HepG2 (cell line): ENCODE measurements around the gene SYS1. TPM values are rescaled to one million over a fixed set of nuclear protein-coding genes. Genes with fewer than 3 reads are reported as not detected.

Source experiments
- CBX2 ChIP-seq, 2 experiments: fragments of 200-600 bp in 1 of 2; sonication (generic); formaldehyde crosslinking in 1 of 2; IDR thresholded peaks; 2 replicates each; pipeline versions ENCODE4 v1.7.0 to v1.8.1; 2018 to 2022; ENCODE audit warnings: low read depth in 2 of 2, low read length in 1 of 2, mild to moderate bottlenecking in 1 of 2, missing genetic modification reagents in 1 of 2
- ESRRA ChIP-seq: sonication (generic); formaldehyde crosslinking; IDR thresholded peaks from 2 replicates; pipeline ENCODE4 v1.5.1; 2020; ENCODE audit warnings: mild to moderate bottlenecking, low read depth, missing genetic modification reagents
- JARID2 ChIP-seq: sonication (generic); formaldehyde crosslinking; IDR thresholded peaks from 2 replicates; pipeline ENCODE4 v1.8.1; 2023; ENCODE audit warnings: missing genetic modification reagents, inconsistent platforms; ENCODE audit not compliant: insufficient replicate concordance
- MATR3 ChIP-seq: sonication (generic); formaldehyde crosslinking; IDR thresholded peaks from 2 replicates; pipeline ENCODE4 v1.4.0; 2020; ENCODE audit warnings: missing genetic modification reagents
- MED13 ChIP-seq: sonication (generic); formaldehyde crosslinking; IDR thresholded peaks from 2 replicates; pipeline ENCODE4 v1.5.0; 2020; ENCODE audit warnings: missing genetic modification reagents
- MED8 ChIP-seq: sonication (generic); formaldehyde crosslinking; IDR thresholded peaks from 2 replicates; pipeline ENCODE4 v1.8.1; 2023; ENCODE audit warnings: mild to moderate bottlenecking, missing genetic modification reagents; ENCODE audit not compliant: insufficient replicate concordance
- NFAT5 ChIP-seq: sonication (generic); formaldehyde crosslinking; IDR thresholded peaks from 2 replicates; pipeline ENCODE4 v1.4.0; 2020; ENCODE audit warnings: missing genetic modification reagents
- RAD21 ChIP-seq: fragments of 450-650 bp; formaldehyde crosslinking; IDR thresholded peaks from 2 replicates; pipeline ENCODE4 v1.5.0; 2020; ENCODE audit warnings: mild to moderate bottlenecking
- TARDBP ChIP-seq: sonication (generic); formaldehyde crosslinking; IDR thresholded peaks from 2 replicates; pipeline ENCODE4 v1.8.0; 2022; ENCODE audit warnings: mild to moderate bottlenecking, missing genetic modification reagents
- TMF1 ChIP-seq: sonication (generic); formaldehyde crosslinking; IDR thresholded peaks from 2 replicates; pipeline ENCODE4 v1.8.1; 2022; ENCODE audit warnings: low read depth, missing genetic modification reagents
- ZNF251 ChIP-seq: sonication (generic); formaldehyde crosslinking; IDR thresholded peaks from 2 replicates; pipeline ENCODE4 v1.9.0; 2021; ENCODE audit warnings: mild to moderate bottlenecking, missing genetic modification reagents
- ZNF343 ChIP-seq: sonication (generic); formaldehyde crosslinking; IDR thresholded peaks from 2 replicates; pipeline ENCODE4 v1.4.0; 2020; ENCODE audit warnings: mild to moderate bottlenecking, missing genetic modification reagents
- ZNF547 ChIP-seq: sonication (generic); formaldehyde crosslinking; IDR thresholded peaks from 2 replicates; pipeline ENCODE4 v1.5.1; 2020; ENCODE audit warnings: mild to moderate bottlenecking, missing genetic modification reagents
- ZNF557 ChIP-seq: sonication (generic); formaldehyde crosslinking; IDR thresholded peaks from 2 replicates; pipeline ENCODE4 v1.4.0; 2020; ENCODE audit warnings: missing genetic modification reagents
- ZNF562 ChIP-seq: sonication (generic); formaldehyde crosslinking; IDR thresholded peaks from 2 replicates; pipeline ENCODE4 v1.8.0; 2022; ENCODE audit warnings: missing genetic modification reagents, borderline replicate concordance
- ZNF766 ChIP-seq: sonication (generic); formaldehyde crosslinking; IDR thresholded peaks from 2 replicates; pipeline ENCODE4 v1.5.0; 2020; ENCODE audit warnings: missing genetic modification reagents, borderline replicate concordance
- polyA plus RNA-seq, 8 experiments: library from polyadenylated mRNA; depleted of rRNA in 3 of 8; stranded (reverse) in 7 of 8; unstranded in 1 of 8; fragments of >200 nt; fragmentation: Illumina TruSeq in 4 of 8; extraction: Trizol in 4 of 8; gene quantifications; 2 replicates each; pipeline versions ENCODE4 v1.2.1 to v1.2.3, GENCODE V29; 2011 to 2016; ENCODE audit warnings: low read depth in 4 of 8, missing spikeins in 1 of 8, mixed read lengths in 1 of 8; ENCODE audit not compliant: insufficient read depth in 1 of 8
- total RNA-seq, 5 experiments: library from RNA; depleted of rRNA; stranded (reverse); fragments of >200 nt; fragmentation: Illumina TruSeq; extraction: Trizol; gene quantifications; 2 replicates each; pipeline ENCODE4 v1.2.3, GENCODE V29; 2016; ENCODE audit warnings: low read depth in 1 of 5
- TF ChIP-seq, protein P1 (sequence below): IDR thresholded peaks from 2 replicates; pipeline ENCODE4 v1.6.1; 2016
- TF ChIP-seq, protein P2 (sequence below): sonication (generic); formaldehyde crosslinking; IDR thresholded peaks from 2 replicates; pipeline ENCODE4 v1.4.0; 2020; ENCODE audit warnings: missing genetic modification reagents
- TF ChIP-seq, protein P3 (sequence below): sonication (generic); formaldehyde crosslinking; IDR thresholded peaks from 2 replicates; pipeline ENCODE4 v1.4.0; 2020; ENCODE audit warnings: missing genetic modification reagents; ENCODE audit errors: not compliant biosample characterization
- TF ChIP-seq, protein P4 (sequence below): sonication (generic); formaldehyde crosslinking; IDR thresholded peaks from 2 replicates; pipeline ENCODE4 v1.9.0; 2021; ENCODE audit warnings: missing genetic modification reagents, mild to moderate bottlenecking, borderline replicate concordance

SYS1 gene
- total and polyA plus RNA-seq, 2 of the 13 experiments (the other 11 are each of a cell fraction or from before 2014, with no cell fraction given), result 38.3 to 65.6 TPM

DNA sequence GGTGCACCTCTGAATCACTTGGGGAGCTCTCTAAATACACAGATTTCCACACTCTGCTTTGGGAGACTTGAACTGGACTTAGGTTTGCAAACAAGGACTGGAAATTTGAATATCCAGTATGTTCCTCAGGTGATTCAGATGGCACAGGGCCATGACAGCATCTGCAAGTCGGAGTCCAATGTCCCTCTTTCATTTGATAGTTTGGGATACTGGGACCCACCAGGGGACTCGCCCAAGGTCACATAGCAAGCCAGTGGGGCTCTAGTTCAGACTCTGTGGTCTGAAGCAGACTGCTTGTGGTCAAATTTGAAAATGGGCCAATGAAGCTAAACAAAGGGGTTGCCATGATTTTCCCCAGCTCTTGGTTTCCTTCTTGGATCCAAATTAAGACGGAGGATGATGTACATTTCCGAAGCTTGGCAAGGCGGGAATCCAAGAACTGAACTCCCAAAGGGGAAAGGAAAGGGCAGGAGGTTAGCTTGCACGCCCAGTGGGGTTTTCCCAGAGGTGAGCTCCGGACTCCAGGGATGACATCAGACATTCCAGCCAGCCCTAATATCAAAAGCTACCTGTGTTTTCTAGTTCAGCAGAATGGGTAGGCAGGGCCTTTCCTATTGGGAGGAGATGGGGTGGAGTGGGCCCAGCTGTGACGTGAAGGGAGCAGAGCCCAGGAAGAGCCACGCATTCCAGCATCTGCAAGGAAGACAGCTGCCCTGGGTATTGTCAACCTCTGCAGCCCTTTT is 3.4 kb upstream of the SYS1 start (continued):
- TF ChIP-seq, protein P1, sequence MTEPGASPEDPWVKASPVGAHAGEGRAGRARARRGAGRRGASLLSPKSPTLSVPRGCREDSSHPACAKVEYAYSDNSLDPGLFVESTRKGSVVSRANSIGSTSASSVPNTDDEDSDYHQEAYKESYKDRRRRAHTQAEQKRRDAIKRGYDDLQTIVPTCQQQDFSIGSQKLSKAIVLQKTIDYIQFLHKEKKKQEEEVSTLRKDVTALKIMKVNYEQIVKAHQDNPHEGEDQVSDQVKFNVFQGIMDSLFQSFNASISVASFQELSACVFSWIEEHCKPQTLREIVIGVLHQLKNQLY (CRISPR knock-in tag), result no peak
- TF ChIP-seq JARID2 (CRISPR knock-in tag) (no peak), TARDBP (CRISPR knock-in tag) (no peak), MED13 (CRISPR knock-in tag) (0 out of 2 replicates have a peak, but pooled peaks have one; percentile 26), CBX2 (IDR thresholded peaks at IDR 0.05; ENCODE audit: low read depth, low read length) (no peak), CBX2 (CRISPR knock-in tag; IDR thresholded peaks at IDR 0.05; ENCODE audit: low read depth) (no peak), RAD21 (CRISPR knock-in tag) (no peak), ZNF766 (CRISPR knock-in tag) (no peak), ZNF251 (CRISPR knock-in tag) (no peak), ESRRA (peak; percentile 9; the same call in 1 of the 2 replicates), MED8 (peak; percentile 39), MATR3 (CRISPR knock-in tag) (no peak), ZNF562 (no peak), NFAT5 (CRISPR knock-in tag) (no peak), ZNF343 (no peak), ZNF557 (CRISPR knock-in tag) (no peak), TMF1 (CRISPR knock-in tag) (no peak; the same call in 1 of the 2 replicates), ZNF547 (CRISPR knock-in tag) (no peak; the same call in 1 of the 2 replicates)
- TF ChIP-seq, protein P2, sequence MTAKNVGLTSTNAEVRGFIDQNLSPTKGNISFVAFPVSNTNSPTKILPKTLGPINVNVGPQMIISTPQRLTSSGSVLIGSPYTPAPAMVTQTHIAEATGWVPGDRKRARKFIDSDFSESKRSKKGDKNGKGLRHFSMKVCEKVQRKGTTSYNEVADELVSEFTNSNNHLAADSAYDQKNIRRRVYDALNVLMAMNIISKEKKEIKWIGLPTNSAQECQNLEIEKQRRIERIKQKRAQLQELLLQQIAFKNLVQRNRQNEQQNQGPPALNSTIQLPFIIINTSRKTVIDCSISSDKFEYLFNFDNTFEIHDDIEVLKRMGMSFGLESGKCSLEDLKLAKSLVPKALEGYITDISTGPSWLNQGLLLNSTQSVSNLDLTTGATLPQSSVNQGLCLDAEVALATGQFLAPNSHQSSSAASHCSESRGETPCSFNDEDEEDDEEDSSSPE (CRISPR knock-in tag), result peak; percentile 32; the same call in 1 of the 2 replicates
- TF ChIP-seq, protein P3, sequence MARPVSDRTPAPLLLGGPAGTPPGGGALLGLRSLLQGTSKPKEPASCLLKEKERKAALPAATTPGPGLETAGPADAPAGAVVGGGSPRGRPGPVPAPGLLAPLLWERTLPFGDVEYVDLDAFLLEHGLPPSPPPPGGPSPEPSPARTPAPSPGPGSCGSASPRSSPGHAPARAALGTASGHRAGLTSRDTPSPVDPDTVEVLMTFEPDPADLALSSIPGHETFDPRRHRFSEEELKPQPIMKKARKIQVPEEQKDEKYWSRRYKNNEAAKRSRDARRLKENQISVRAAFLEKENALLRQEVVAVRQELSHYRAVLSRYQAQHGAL, result no peak
- TF ChIP-seq, protein P4, sequence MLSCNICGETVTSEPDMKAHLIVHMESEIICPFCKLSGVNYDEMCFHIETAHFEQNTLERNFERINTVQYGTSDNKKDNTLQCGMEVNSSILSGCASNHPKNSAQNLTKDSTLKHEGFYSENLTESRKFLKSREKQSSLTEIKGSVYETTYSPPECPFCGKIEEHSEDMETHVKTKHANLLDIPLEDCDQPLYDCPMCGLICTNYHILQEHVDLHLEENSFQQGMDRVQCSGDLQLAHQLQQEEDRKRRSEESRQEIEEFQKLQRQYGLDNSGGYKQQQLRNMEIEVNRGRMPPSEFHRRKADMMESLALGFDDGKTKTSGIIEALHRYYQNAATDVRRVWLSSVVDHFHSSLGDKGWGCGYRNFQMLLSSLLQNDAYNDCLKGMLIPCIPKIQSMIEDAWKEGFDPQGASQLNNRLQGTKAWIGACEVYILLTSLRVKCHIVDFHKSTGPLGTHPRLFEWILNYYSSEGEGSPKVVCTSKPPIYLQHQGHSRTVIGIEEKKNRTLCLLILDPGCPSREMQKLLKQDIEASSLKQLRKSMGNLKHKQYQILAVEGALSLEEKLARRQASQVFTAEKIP, result no peak
